ENCODE measurements around the gene COL6A2. TPM values are rescaled to one million over a fixed set of nuclear protein-coding genes. Genes with fewer than 3 reads are reported as not detected.
A peak's percentile ranks its signal among the peaks of the same experiment; 100 is the strongest.
"Not testable (repeated sequence)": the region's sequence is repeated elsewhere in the genome, so short reads cannot be mapped to it uniquely, and the experiment has no call there.

The COL6A2 gene
- total RNA-seq, 1 donor from 2014 or later, result 933 TPM

DNA sequence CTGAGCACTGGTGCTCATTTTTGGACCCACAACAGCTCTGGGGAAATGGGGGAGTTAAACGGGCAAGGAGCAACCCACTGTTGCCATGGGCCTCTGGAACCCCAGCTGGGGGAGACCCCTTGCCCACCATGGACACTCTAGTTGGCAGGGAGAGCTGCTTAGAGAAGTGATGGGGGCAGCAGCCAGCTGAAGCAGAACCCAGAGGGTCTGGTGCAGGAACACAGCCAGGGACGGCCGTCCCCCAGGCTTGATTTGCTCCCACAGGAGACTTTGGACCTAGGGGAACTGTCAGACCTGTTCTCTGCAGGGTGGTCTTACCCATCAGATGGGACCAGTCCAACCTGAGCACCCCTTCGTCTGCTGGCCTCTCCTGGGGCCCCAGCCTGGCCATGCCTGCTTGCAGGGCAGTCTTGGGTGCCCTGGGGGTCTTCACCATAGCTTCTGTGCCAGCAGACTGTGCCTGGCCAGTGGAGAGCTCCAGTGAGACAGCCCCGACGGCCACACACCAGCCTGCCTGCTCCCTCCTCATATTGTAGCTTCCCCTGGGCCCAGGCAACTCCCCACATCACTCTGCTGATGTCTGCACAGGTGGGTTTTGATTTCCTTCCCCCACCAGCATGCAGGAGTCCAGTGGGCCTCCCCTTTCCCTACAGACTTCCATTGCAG, 75.1 kb downstream of the COL6A2 start:
- Mint-ChIP-seq H3K9me3 (peaks cover 37% of the 10 kb centered on the region), H3K36me3 (peaks cover 48% of the 10 kb centered on the region), H3K27ac (no peak overlapping the region), H3K4me1 (no peaks in the 10 kb centered on the region), H3K4me3 (no peak overlapping the region), H3K27me3 (ENCODE audit: low read depth) (no peaks in the 10 kb centered on the region)
- peak in 1 of 2 experiments; percentile 20 for DNase-seq (ENCODE audit: low spot score in 2 of 2, unreplicated experiment in 2 of 2)
- TF ChIP-seq, protein P1, sequence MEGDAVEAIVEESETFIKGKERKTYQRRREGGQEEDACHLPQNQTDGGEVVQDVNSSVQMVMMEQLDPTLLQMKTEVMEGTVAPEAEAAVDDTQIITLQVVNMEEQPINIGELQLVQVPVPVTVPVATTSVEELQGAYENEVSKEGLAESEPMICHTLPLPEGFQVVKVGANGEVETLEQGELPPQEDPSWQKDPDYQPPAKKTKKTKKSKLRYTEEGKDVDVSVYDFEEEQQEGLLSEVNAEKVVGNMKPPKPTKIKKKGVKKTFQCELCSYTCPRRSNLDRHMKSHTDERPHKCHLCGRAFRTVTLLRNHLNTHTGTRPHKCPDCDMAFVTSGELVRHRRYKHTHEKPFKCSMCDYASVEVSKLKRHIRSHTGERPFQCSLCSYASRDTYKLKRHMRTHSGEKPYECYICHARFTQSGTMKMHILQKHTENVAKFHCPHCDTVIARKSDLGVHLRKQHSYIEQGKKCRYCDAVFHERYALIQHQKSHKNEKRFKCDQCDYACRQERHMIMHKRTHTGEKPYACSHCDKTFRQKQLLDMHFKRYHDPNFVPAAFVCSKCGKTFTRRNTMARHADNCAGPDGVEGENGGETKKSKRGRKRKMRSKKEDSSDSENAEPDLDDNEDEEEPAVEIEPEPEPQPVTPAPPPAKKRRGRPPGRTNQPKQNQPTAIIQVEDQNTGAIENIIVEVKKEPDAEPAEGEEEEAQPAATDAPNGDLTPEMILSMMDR (IDR thresholded peaks at IDR 0.05; ENCODE audit: unreplicated experiment), result no peak

- Mint-ChIP-seq H3K27ac (no peak overlapping the region), H3K9me3 (peaks cover 40% of the 10 kb centered on the region), H3K27me3 (ENCODE audit: low read depth) (no peaks in the 10 kb centered on the region), H3K4me3 (no peak overlapping the region), H3K36me3 (peaks cover 50% of the 10 kb centered on the region), H3K4me1 (no peaks in the 10 kb centered on the region)
- TF ChIP-seq, protein P1 (IDR thresholded peaks at IDR 0.05; ENCODE audit: unreplicated experiment), result no peak
- DNase-seq (ENCODE audit: low spot score in 2 of 2, unreplicated experiment in 2 of 2), result no peak
Measured at GRCh38 chr21:46173573-46173972, 75.7 kb downstream of the COL6A2 start.

DNA sequence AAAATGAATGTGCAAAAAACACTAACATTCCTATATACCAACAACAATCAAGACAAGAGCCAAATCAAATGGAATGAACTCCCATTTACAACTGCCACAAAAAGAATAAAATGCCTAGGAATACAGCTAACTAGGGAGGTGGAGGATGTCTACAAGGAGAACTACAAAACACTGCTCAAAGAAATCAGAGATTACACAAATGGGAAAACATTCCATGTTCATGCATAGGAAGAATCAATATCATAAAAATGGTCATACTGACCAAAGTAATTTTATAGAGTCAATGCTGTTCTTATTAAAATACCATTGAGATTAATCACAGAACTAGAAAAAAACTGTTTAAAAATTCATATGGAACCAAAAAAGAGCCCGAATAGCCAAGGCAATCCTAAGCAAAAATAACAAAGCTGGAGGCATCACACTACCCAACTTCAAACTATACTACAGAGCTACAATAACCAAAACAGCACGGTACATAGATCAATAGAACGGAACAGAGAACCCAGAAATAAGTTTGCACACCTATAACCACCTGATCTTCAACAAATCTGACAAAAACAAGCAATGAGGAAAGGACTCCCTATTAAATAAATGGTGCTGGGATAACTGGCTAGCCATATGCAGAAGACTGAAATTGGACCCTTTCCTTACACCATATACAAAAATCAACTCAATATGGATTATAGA, 78.7 kb downstream of the COL6A2 start:
- Mint-ChIP-seq H3K9me3 (peaks cover 40% of the 10 kb centered on the region), H3K36me3 (peaks cover 50% of the 10 kb centered on the region)
- DNase-seq (ENCODE audit: low spot score in 2 of 2, unreplicated experiment in 2 of 2); H3K4me1 Mint-ChIP-seq; H3K4me3 Mint-ChIP-seq; H3K27ac Mint-ChIP-seq; H3K27me3 Mint-ChIP-seq (ENCODE audit: low read depth): not testable (repeated sequence)

DNA sequence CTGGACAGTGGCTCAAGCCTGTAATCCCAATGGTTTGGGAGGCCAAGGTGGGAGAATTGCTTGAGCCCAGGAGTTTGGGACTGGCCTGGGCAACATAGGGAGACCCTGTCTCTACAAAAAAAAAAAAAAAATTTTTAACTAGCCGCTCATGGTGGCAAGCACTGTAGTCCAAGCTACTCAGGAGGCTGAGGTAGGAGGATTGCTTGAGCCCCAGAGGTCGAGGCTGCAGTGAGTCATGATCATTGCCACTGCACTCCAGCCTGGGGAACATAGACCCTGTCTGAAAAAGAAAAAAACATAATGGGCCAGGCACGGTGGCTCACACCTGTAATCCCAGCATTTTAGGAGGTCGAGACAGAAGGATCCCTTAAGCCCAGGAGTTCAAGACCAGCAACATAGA, 81.0 kb downstream of the COL6A2 start:
- Mint-ChIP-seq H3K27me3 (ENCODE audit: low read depth) (no peaks in the 10 kb centered on the region), H3K36me3 (peaks cover 34% of the 10 kb centered on the region), H3K4me3 (no peak overlapping the region)

More for the DNA sequence above, 81.0 kb downstream of the COL6A2 start:
- H3K4me1 Mint-ChIP-seq, result peaks cover 2% of the 10 kb centered on the region
- no peak overlapping the region for H3K27ac Mint-ChIP-seq
- H3K9me3 Mint-ChIP-seq, result peaks cover 40% of the 10 kb centered on the region
- DNase-seq (ENCODE audit: low spot score in 2 of 2, unreplicated experiment in 2 of 2), result no peak
- TF ChIP-seq, protein P1 (IDR thresholded peaks at IDR 0.05; ENCODE audit: unreplicated experiment), result no peak

Other genes starting within 250 kb of the COL6A2 start
- 539 to 636 TPM (median 611 TPM) in 3 replicates for gene COL6A1, start 116.3 kb upstream of the COL6A2 start, total RNA-seq
- 8.8 to 12.5 TPM (median 9.6 TPM) in 3 replicates for gene FTCD, start 57.5 kb downstream of the COL6A2 start, total RNA-seq
- gene SPATC1L, start 86.3 kb downstream of the COL6A2 start, total RNA-seq, result 27.5 to 28.1 TPM (median 27.6 TPM) in 3 replicates
- 78.2 to 85.8 TPM (median 80.6 TPM) in 3 replicates for gene LSS, start 130.7 kb downstream of the COL6A2 start, total RNA-seq
- 138 to 150 TPM (median 139 TPM) in 3 replicates for gene MCM3AP, start 187.5 kb downstream of the COL6A2 start, total RNA-seq
- gene YBEY, start 188.2 kb downstream of the COL6A2 start, total RNA-seq, result 17.2 to 18.4 TPM (median 17.7 TPM) in 3 replicates
- gene C21orf58, start 225.8 kb downstream of the COL6A2 start, total RNA-seq, result 20.0 to 20.7 TPM (median 20.7 TPM) in 3 replicates
- 32.6 to 42.4 TPM (median 41.8 TPM) in 3 replicates for gene PCNT, start 226.0 kb downstream of the COL6A2 start, total RNA-seq

Data from mesothelial cell of epicardium (in vitro differentiated cells).